ENCODE measurements around the gene SLC44A4.

- TF ChIP-seq CTCF (IDR thresholded peaks at IDR 0.05; ENCODE audit: low read depth, low read length, missing input control) (no peak), HNF4A (conservative IDR thresholded peaks at IDR 0.05) (no peak)
Observed at GRCh38 chr6:31882344-31882743, 3.5 kb upstream of the SLC44A4 start.
